OCI-LY7 (cell line): ENCODE measurements around the gene PTPRM.

Experiments used
- CTCF ChIP-seq: fragments of 200-600 bp; sonication (generic); conservative IDR thresholded peaks from 2 replicates; pipeline ENCODE4 v1.5.1; 2014; ENCODE audit warnings: mild to moderate bottlenecking, antibody characterized with exemption, low read length, moderate library complexity, mixed read lengths
- EZH2phosphoT487 ChIP-seq: fragments of 200-600 bp; sonication (generic); IDR thresholded peaks from 2 replicates; pipeline ENCODE4 v1.6.1; 2018; ENCODE audit warnings: low read depth, borderline replicate concordance, mild to moderate bottlenecking, mixed run types, antibody characterized with exemption, low read length, moderate library complexity, mixed read lengths

DNA sequence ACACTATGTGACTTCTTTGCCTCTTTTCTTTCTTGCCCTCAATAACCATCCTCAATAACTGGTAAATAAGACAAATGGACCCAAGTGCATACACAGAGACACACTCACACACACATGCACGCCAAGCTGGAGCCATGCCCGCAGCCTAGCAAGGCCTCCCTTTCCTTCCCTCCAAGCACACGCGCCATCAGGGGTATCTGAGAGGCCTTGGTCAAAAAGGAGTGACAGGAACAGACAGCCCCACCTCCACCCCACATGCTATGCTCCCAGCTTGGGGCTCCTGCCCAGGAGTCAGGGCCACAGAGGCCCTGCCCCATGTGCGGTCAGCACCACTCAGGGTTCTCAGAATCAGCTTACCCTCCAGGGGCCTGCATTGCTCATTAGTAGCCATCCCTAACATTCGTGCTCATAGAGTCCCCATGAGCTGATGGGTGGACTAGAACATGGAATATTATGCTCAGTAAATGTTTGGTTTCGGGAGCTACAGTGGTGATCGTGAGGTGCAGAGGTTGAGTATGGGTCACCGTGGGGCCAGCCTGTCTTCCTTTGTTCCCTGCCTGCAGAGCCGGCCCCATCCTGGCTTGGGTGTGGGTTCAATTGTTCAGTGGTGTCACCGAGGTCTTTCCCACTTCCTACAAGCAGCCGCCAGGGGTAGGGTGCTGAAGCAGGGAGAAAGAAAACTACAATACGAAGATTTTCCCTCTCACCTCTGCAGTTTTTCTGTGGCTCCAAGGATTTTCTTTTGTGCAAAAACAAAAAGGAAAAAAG, 884.0 kb downstream of the PTPRM start:
- TF ChIP-seq CTCF (no peak), EZH2phosphoT487 (no peak)
